Endothelial cell of umbilical vein (primary cell): Measurements from ENCODE around the gene CFP. TPM values are rescaled to one million over a fixed set of nuclear protein-coding genes. Genes with fewer than 3 reads are reported as not detected.
A peak's percentile ranks its signal among the peaks of the same experiment; 100 is the strongest.

ENCODE experiments used
- BruUV-seq: library from RNA; stranded (reverse); fragments of 400-500 nt; replicated peaks from 2 replicates; lab custom pipeline; 2021; lab: Mats Ljungman, UMichigan
- CTCF ChIA-PET: fragments of 300-600, 350-600 bp; sonication (Branson Sonifier 250); formaldehyde crosslinking; loops from one replicate; lab custom pipeline; 2021; ENCODE audit warnings: antibody characterized with exemption, inconsistent platforms; lab: Charles Lee
- POLR2A ChIA-PET: fragments of 300-600, 350-600 bp; sonication (Branson Sonifier 250); formaldehyde crosslinking; loops from one replicate; lab custom pipeline; 2021; ENCODE audit warnings: antibody characterized with exemption, inconsistent platforms; lab: Charles Lee
- DNase-seq: peaks from one replicate; pipeline ENCODE4 v3.0.0-alpha.2; 2011; ENCODE audit warnings: low read depth, low spot score
- FAIRE-seq: peaks from 2 replicates; lab custom pipeline; 2011; peaks lifted over from hg19 to GRCh38; lab: Jason Lieb, UNC
- H2AFZ ChIP-seq: 2 replicates; pipeline ENCODE4 v1.6.0; 2012; ENCODE audit warnings: low read depth, low read length, control low read depth, inconsistent platforms
- H3K27ac ChIP-seq: 2 replicates; pipeline ENCODE4 v1.5.1; 2011; ENCODE audit warnings: low read depth, mild to moderate bottlenecking, control low read depth, low read length, moderate library complexity; ENCODE audit not compliant: insufficient read depth
- H3K27me3 ChIP-seq, 2 experiments: 2 replicates each; pipeline versions ENCODE4 v1.6.0 to v1.6.1; 2011; ENCODE audit warnings: low read length in 2 of 2, mixed read lengths in 1 of 2; ENCODE audit not compliant: control insufficient read depth in 2 of 2, insufficient read depth in 2 of 2
- H3K36me3 ChIP-seq, 2 experiments: 2 replicates in 1 of 2; 3 replicates in 1 of 2; pipeline ENCODE4 v1.5.1; 2011; ENCODE audit warnings: low read length in 2 of 2, mild to moderate bottlenecking in 1 of 2, moderate library complexity in 1 of 2; ENCODE audit not compliant: control insufficient read depth in 2 of 2, insufficient read depth in 2 of 2; ENCODE audit errors: extremely low read depth in 1 of 2
- H3K4me1 ChIP-seq: 3 replicates; pipeline ENCODE4 v1.5.1; 2011; ENCODE audit warnings: mild to moderate bottlenecking, low read length; ENCODE audit not compliant: control insufficient read depth, insufficient read depth; ENCODE audit errors: extremely low read depth
- H3K4me2 ChIP-seq: 2 replicates; pipeline ENCODE4 v1.6.1; 2011; ENCODE audit warnings: low read length, control low read depth, mixed read lengths; ENCODE audit not compliant: insufficient read depth
- H3K4me3 ChIP-seq, 3 experiments: fragments of 200-600 bp in 1 of 3; sonication (generic), shearing (Covaris generic) in 1 of 3; replicated peaks in 1 of 3; 2 replicates each; pipeline ENCODE4 v1.5.1; 2011 to 2016; ENCODE audit warnings: control low read depth in 3 of 3, low read length in 3 of 3, mild to moderate bottlenecking in 2 of 3, inconsistent platforms in 1 of 3, low read depth in 1 of 3, moderate library complexity in 1 of 3; ENCODE audit not compliant: insufficient read depth in 1 of 3
- H3K79me2 ChIP-seq: 2 replicates; pipeline ENCODE4 v1.6.0; 2012; ENCODE audit warnings: low read length, inconsistent platforms; ENCODE audit not compliant: control insufficient read depth, insufficient read depth
- H3K9ac ChIP-seq: replicated peaks from 2 replicates; pipeline ENCODE3; 2011; ENCODE audit warnings: low read length, control low read depth; ENCODE audit not compliant: insufficient read depth; ENCODE audit errors: extremely low read depth
- H3K9me1 ChIP-seq: replicated peaks from 3 replicates; pipeline ENCODE4 v1.6.0; 2011; ENCODE audit warnings: mild to moderate bottlenecking, low read length; ENCODE audit not compliant: control insufficient read depth, insufficient read depth; ENCODE audit errors: extremely low read depth
- H3K9me3 ChIP-seq: replicated peaks from 2 replicates; pipeline ENCODE4 v1.5.1; 2012; ENCODE audit warnings: low read length, inconsistent platforms; ENCODE audit not compliant: control insufficient read depth, insufficient read depth
- H4K20me1 ChIP-seq: replicated peaks from 2 replicates; pipeline ENCODE3; 2011; ENCODE audit warnings: mild to moderate bottlenecking, low read length; ENCODE audit not compliant: control insufficient read depth, insufficient read depth; ENCODE audit errors: extremely low read depth
- CTCF ChIP-seq, 2 donors: IDR thresholded peaks; 1 replicate in 1 of 2; 2 replicates in 1 of 2; pipeline ENCODE4 v1.5.1; 2011; ENCODE audit warnings: low read length in 2 of 2, mild to moderate bottlenecking in 2 of 2, moderate library complexity in 2 of 2, control low read depth in 1 of 2, inconsistent platforms in 1 of 2, low read depth in 1 of 2; ENCODE audit not compliant: insufficient read depth in 1 of 2; ENCODE audit errors: extremely low read depth in 1 of 2
- EZH2 ChIP-seq: IDR thresholded peaks from 2 replicates; pipeline ENCODE4 v1.6.1; 2012; ENCODE audit warnings: borderline replicate concordance, low read depth, mild to moderate bottlenecking, moderate library complexity, low read length, inconsistent platforms; ENCODE audit not compliant: severe bottlenecking
- FOS ChIP-seq: IDR thresholded peaks from 2 replicates; pipeline ENCODE4 v1.6.1; 2011; ENCODE audit warnings: mild to moderate bottlenecking, low read length, moderate library complexity, borderline replicate concordance; ENCODE audit not compliant: insufficient read depth
- GATA2 ChIP-seq: IDR thresholded peaks from 2 replicates; pipeline ENCODE4 v1.7.0; 2011; ENCODE audit warnings: low read depth, mild to moderate bottlenecking, moderate library complexity, mixed read lengths, low read length; ENCODE audit not compliant: insufficient read length, insufficient read depth
- JUN ChIP-seq: IDR thresholded peaks from 2 replicates; pipeline ENCODE4 v1.6.1; 2011; ENCODE audit warnings: borderline replicate concordance, low read depth; ENCODE audit not compliant: insufficient read length, insufficient read depth
- MAX ChIP-seq: IDR thresholded peaks from 2 replicates; pipeline ENCODE4 v1.6.1; 2011; ENCODE audit not compliant: insufficient read depth, insufficient read length
- MYC ChIP-seq: IDR thresholded peaks from one replicate; pipeline ENCODE4 v1.6.1; 2011; ENCODE audit warnings: mild to moderate bottlenecking, low read depth, low read length
- POLR2A ChIP-seq: IDR thresholded peaks from 2 replicates; pipeline ENCODE4 v1.6.1; 2012; ENCODE audit warnings: low read depth, mild to moderate bottlenecking, control low read depth, low read length
- POLR2AphosphoS5 ChIP-seq: IDR thresholded peaks from 2 replicates; pipeline ENCODE4 v1.6.1; 2012; ENCODE audit warnings: low read depth, mild to moderate bottlenecking, control low read depth, low read length, moderate library complexity; ENCODE audit not compliant: insufficient read depth
- dilution Hi-C: fragments of 300-500 bp; cut with MboI; formaldehyde crosslinking; loops from one replicate; pipeline ENCODE4 v1.15.0; 2019; ENCODE audit warnings: low sequenced_read_pairs; ENCODE audit not compliant: extremely low pct_ligation_motif_present
- intact Hi-C: fragments of 100-400 bp; cut with micrococcal nuclease; formaldehyde crosslinking; loops from one replicate; pipeline ENCODE4 v1.10.0; 2022
- polyA plus RNA-seq, 4 experiments: library from polyadenylated mRNA; depleted of rRNA in 3 of 4; stranded (reverse) in 3 of 4; unstranded in 1 of 4; fragments of >200 nt; gene quantifications; 2 replicates each; pipeline versions ENCODE4 v1.2.1 to v1.2.3, GENCODE V29; 2011 to 2012; ENCODE audit warnings: missing spikeins in 1 of 4
- total RNA-seq: library from RNA; stranded (reverse); gene quantifications from 2 replicates; pipeline ENCODE4 v1.2.3, GENCODE V29; 2021

Gene CFP
- total and polyA plus RNA-seq, 2 donors (not counting 3 experiments of a cell fraction or from before 2014, with no cell fraction given), result 0.69 to 1.00 TPM

- ChIA-PET POLR2A (no interaction called here), CTCF (no interaction called here)
- Histone ChIP-seq H3K9ac (no peak overlapping the region), H3K79me2 (peaks cover 3% of the 10 kb centered on the region), H3K9me3 (no peaks in the 10 kb centered on the region), H3K4me1 (peaks cover 28% of the 10 kb centered on the region), H3K4me2 (no peak overlapping the region), H3K27me3 (no peaks in the 10 kb centered on the region), H3K36me3 (peaks cover 0 to 2% of the 10 kb centered on the region in 2 experiments), H3K4me3 (no peak overlapping the region), H2AFZ (no peak overlapping the region), H3K9me1 (no peaks in the 10 kb centered on the region), H4K20me1 (no peaks in the 10 kb centered on the region), H3K27ac (no peak overlapping the region)
- FAIRE-seq (peak; percentile 81), DNase-seq (no peak)
- TF ChIP-seq JUN (no peak), CTCF (IDR thresholded peaks at IDR 0.05; ENCODE audit: extremely low read depth in 1 of 2, insufficient read depth in 1 of 2, low read depth in 1 of 2, low read length in 2 of 2) (no peak), POLR2AphosphoS5 (no peak), EZH2 (no peak), MAX (no peak), POLR2A (no peak), FOS (no peak), GATA2 (no peak), MYC (no peak)
- intact Hi-C loops, result loop anchor here (5.0 kb wide), 1 partner anchor 53 kb away; no protein-coding TSS in a partner anchor
- dilution Hi-C loops, result no loop called here
- BruUV-seq, result no TSS peak
Observed at GRCh38 chrX:47584714-47585113, 45.0 kb downstream of the CFP start.
